K562 (cell line): ENCODE data around the gene CTNS.

Source experiments
- NCOR1 ChIP-seq: fragments of 450-650 bp; IDR thresholded peaks from 2 replicates; pipeline ENCODE4 v1.6.1; 2016; ENCODE audit warnings: mild to moderate bottlenecking, moderate library complexity
- NR2F6 ChIP-seq: fragments of 450-650 bp; formaldehyde crosslinking; IDR thresholded peaks from 2 replicates; pipeline ENCODE4 v1.4.0; 2020; ENCODE audit warnings: mild to moderate bottlenecking
- ZNF217 ChIP-seq: sonication (generic); formaldehyde crosslinking; IDR thresholded peaks from 2 replicates; pipeline ENCODE4 v1.8.0; 2022; ENCODE audit warnings: mild to moderate bottlenecking, missing genetic modification reagents

DNA sequence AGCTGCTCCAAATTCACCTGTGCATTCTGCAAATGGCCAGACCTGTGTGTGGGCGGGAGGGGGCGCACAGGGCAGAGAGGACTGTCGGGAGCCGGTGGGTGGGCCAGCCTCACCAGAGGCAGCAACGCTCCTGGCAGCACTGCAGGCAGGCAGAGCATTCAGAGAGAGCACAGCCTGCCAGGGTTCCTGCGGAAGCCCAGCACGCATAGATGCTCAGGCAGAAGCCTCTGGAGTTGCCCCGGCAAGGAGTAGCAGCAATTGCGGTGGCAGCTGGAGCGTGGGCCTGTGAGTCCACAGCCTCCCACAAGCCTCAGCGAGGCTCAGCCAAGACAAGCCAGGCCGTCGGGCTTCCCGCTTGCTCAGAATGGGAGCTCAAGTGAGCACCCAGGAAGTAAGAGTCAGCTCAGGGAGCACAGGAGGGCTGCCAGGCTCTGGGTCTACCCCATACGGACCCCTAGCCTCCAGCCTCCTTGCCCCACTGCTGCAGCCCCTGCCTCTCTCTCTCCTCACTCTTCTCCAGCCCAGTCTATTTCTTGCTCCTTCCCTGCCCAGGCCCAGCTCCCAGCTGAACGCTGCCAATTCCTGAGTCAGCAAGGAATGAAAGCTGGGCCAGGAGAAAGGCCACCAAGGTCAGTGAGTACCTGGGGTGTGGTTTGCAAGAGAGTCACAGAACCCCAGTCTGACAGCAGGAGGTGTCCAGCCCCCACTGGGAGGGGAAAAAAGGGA, 41.7 kb downstream of the CTNS start:
- TF ChIP-seq ZNF217 (CRISPR knock-in tag) (no peak), NCOR1 (no peak), NR2F6 (CRISPR knock-in tag) (no peak)
